GM12864 (cell line): ENCODE results near the gene APPL1.
A peak's percentile ranks its signal among the peaks of the same experiment; 100 is the strongest.

ENCODE experiments used
- DNase-seq: peaks from one replicate; pipeline ENCODE4 v3.0.0-alpha.2; 2011; ENCODE audit warnings: low read depth
- H3K4me3 ChIP-seq: 2 replicates; pipeline ENCODE4 v1.5.1; 2011; ENCODE audit warnings: mild to moderate bottlenecking, low read depth, low read length, control low read depth
- CTCF ChIP-seq: IDR thresholded peaks from 2 replicates; pipeline ENCODE4 v1.5.1; 2011; ENCODE audit warnings: low read depth, mild to moderate bottlenecking, moderate library complexity, low read length, control low read depth, inconsistent platforms; ENCODE audit errors: missing control alignments

Gene APPL1

GRCh38 chr3:57227204-57227929, at the start of gene APPL1:
TSS of gene APPL1 (plus strand) at chr3:57227729. CDS start at chr3:57227884, 155 bp downstream.
- DNase-seq, result peak; percentile 55
- TF ChIP-seq CTCF, result peak; percentile 4
- peak within 1 kb of the TSS; percentile 90 for H3K4me3 ChIP-seq

GRCh38 chr3:57179580-57180410, 47.7 kb upstream of the APPL1 start:
- peak; percentile 53 for TF ChIP-seq CTCF
- no peak overlapping the region for H3K4me3 ChIP-seq
- DNase-seq, result no peak

GRCh38 chr3:57184526-57184925, 43.0 kb upstream of the APPL1 start:
- no peak for DNase-seq
- no peak overlapping the region for H3K4me3 ChIP-seq

GRCh38 chr3:57192028-57192427, 35.5 kb upstream of the APPL1 start:
- no peak for TF ChIP-seq CTCF
- no peak overlapping the region for H3K4me3 ChIP-seq
- DNase-seq, result no peak

More at GRCh38 chr3:57184526-57184925, 43.0 kb upstream of the APPL1 start:
- TF ChIP-seq CTCF, result no peak

GRCh38 chr3:57194641-57195040, 32.9 kb upstream of the APPL1 start:
- no peak for TF ChIP-seq CTCF
- H3K4me3 ChIP-seq, result no peak overlapping the region
- no peak for DNase-seq

- no peak within 1 kb of the TSS for H3K4me3 ChIP-seq
- TF ChIP-seq CTCF, result no peak
- DNase-seq, result no peak
These were observed 27.6 kb upstream of the APPL1 start, which contains the start of gene HESX1 for GRCh38 chr3:57199895-57200297. TSS of gene HESX1 (minus strand) at chr3:57199978. CDS start at chr3:57199918, 60 bp downstream.
